DOHH2 (cell line): ENCODE results near the gene GPR15LG.

Source experiments
- H3F3A ChIP-seq: fragments of 200-600 bp; sonication (generic), shearing (Covaris generic); 2 replicates; pipeline ENCODE4 v1.6.0; 2016; ENCODE audit warnings: antibody characterized with exemption, mild to moderate bottlenecking; ENCODE audit not compliant: control insufficient read depth, insufficient read depth
- H3K27ac ChIP-seq: fragments of 200-600 bp; sonication (generic); 2 replicates; pipeline ENCODE4 v1.5.1; 2014; ENCODE audit warnings: low read depth, mild to moderate bottlenecking, low read length, moderate library complexity
- H3K27me3 ChIP-seq: fragments of 200-600 bp; sonication (generic); 2 replicates; pipeline ENCODE4 v1.6.1; 2014; ENCODE audit warnings: mild to moderate bottlenecking, low read length, mixed read lengths; ENCODE audit not compliant: control insufficient read depth
- H3K36me3 ChIP-seq: fragments of 200-600 bp; sonication (generic); 2 replicates; pipeline ENCODE4 v1.6.1; 2014; ENCODE audit warnings: mild to moderate bottlenecking, low read length, moderate library complexity, mixed read lengths; ENCODE audit not compliant: control insufficient read depth
- H3K4me1 ChIP-seq: fragments of 200-600 bp; sonication (generic); 2 replicates; pipeline ENCODE4 v1.6.1; 2014; ENCODE audit warnings: mild to moderate bottlenecking, low read length, mixed read lengths; ENCODE audit not compliant: control insufficient read depth
- H3K4me2 ChIP-seq: fragments of 200-600 bp; sonication (generic); 2 replicates; pipeline ENCODE4 v1.6.0; 2014; ENCODE audit warnings: mild to moderate bottlenecking, low read length, moderate library complexity
- H3K4me3 ChIP-seq: fragments of 200-600 bp; sonication (generic); 2 replicates; pipeline ENCODE4 v1.5.1; 2014; ENCODE audit warnings: mild to moderate bottlenecking, low read length, mixed read lengths
- H3K79me2 ChIP-seq: fragments of 200-600 bp; sonication (generic); 2 replicates; pipeline ENCODE4 v1.6.1; 2014; ENCODE audit warnings: mild to moderate bottlenecking, low read length, mixed read lengths; ENCODE audit not compliant: control insufficient read depth
- H3K9me2 ChIP-seq: fragments of 200-600 bp; sonication (generic); replicated peaks from 2 replicates; pipeline ENCODE4 v1.6.1; 2014; ENCODE audit warnings: mild to moderate bottlenecking, low read length, mixed read lengths; ENCODE audit not compliant: control insufficient read depth
- H3K9me3 ChIP-seq: fragments of 200-600 bp; sonication (generic); 2 replicates; pipeline ENCODE4 v1.6.1; 2014; ENCODE audit warnings: antibody characterized with exemption, low read length, mixed read lengths; ENCODE audit not compliant: control insufficient read depth, insufficient read depth
- H4K20me1 ChIP-seq: fragments of 200-600 bp; sonication (generic); 2 replicates; pipeline ENCODE4 v1.6.0; 2014; ENCODE audit warnings: low read depth, mild to moderate bottlenecking, antibody characterized with exemption, low read length, moderate library complexity; ENCODE audit not compliant: control insufficient read depth, insufficient read depth
- CTCF ChIP-seq: fragments of 200-600 bp; sonication (generic); IDR thresholded peaks from one replicate; pipeline ENCODE4 v1.5.1; 2014; ENCODE audit warnings: antibody characterized with exemption, mild to moderate bottlenecking, low read depth, low read length; ENCODE audit not compliant: poor library complexity, severe bottlenecking
- EZH2phosphoT487 ChIP-seq: fragments of 200-600 bp; sonication (generic); IDR thresholded peaks from 2 replicates; pipeline ENCODE4 v1.6.1; 2017; ENCODE audit warnings: borderline replicate concordance, mild to moderate bottlenecking, antibody characterized with exemption, low read length, moderate library complexity, mixed read lengths

GPR15LG gene

GRCh38 chr10:84198206-84198915 is 24.8 kb downstream of the GPR15LG start:
- Histone ChIP-seq H3K9me2 (no peaks in the 10 kb centered on the region), H3K36me3 (no peaks in the 10 kb centered on the region), H4K20me1 (no peaks in the 10 kb centered on the region), H3K9me3 (no peaks in the 10 kb centered on the region), H3K27ac (no peak overlapping the region), H3F3A (no peaks in the 10 kb centered on the region), H3K79me2 (no peaks in the 10 kb centered on the region), H3K4me2 (no peak overlapping the region), H3K4me1 (peaks cover 4% of the 10 kb centered on the region; the same call in 1 of the 2 replicates), H3K27me3 (peaks cover 40% of the 10 kb centered on the region), H3K4me3 (no peak overlapping the region)
- TF ChIP-seq CTCF (no peak), EZH2phosphoT487 (no peak)

- no peak overlapping the region for H3K27ac ChIP-seq
- no peak for TF ChIP-seq EZH2phosphoT487
- no peak for TF ChIP-seq CTCF
- H3K9me2 ChIP-seq, result no peaks in the 10 kb centered on the region
- no peaks in the 10 kb centered on the region for H4K20me1 ChIP-seq
- H3F3A ChIP-seq, result no peaks in the 10 kb centered on the region
- no peaks in the 10 kb centered on the region for H3K36me3 ChIP-seq
- H3K4me1 ChIP-seq, result 0 out of 2 replicates have a peak, but pooled peaks cover 2% of the 10 kb centered on the region
- H3K4me3 ChIP-seq, result no peak overlapping the region
- no peaks in the 10 kb centered on the region for H3K9me3 ChIP-seq
- peaks cover 16% of the 10 kb centered on the region for H3K27me3 ChIP-seq
- no peaks in the 10 kb centered on the region for H3K79me2 ChIP-seq
- H3K4me2 ChIP-seq, result no peak overlapping the region
Observed at GRCh38 chr10:84200537-84201243, 27.1 kb downstream of the GPR15LG start.

GRCh38 chr10:84201244-84201606 is 27.6 kb downstream of the GPR15LG start:
- 0 out of 2 replicates have a peak, but pooled peaks cover 2% of the 10 kb centered on the region for H3K4me1 ChIP-seq
- no peak overlapping the region for H3K4me2 ChIP-seq

More at GRCh38 chr10:84201244-84201606, 27.6 kb downstream of the GPR15LG start:
- H3K9me2 ChIP-seq, result no peaks in the 10 kb centered on the region
- no peaks in the 10 kb centered on the region for H3K79me2 ChIP-seq
- no peaks in the 10 kb centered on the region for H3K9me3 ChIP-seq
- H3K4me3 ChIP-seq, result no peak overlapping the region
- TF ChIP-seq CTCF (no peak), EZH2phosphoT487 (no peak)
- H3K27me3 ChIP-seq, result peaks cover 11% of the 10 kb centered on the region
- H4K20me1 ChIP-seq, result no peaks in the 10 kb centered on the region
- H3F3A ChIP-seq, result no peaks in the 10 kb centered on the region
- H3K36me3 ChIP-seq, result no peaks in the 10 kb centered on the region
- H3K27ac ChIP-seq, result no peak overlapping the region
